K562 (cell line): ENCODE data around the gene HSPB8. TPM values are rescaled to one million over a fixed set of nuclear protein-coding genes. Genes with fewer than 3 reads are reported as not detected.

Source experiments
- ATAC-seq: fragments of 200-7000 bp; cut with Tn5 transposase; 3 replicates; pipeline ENCODE4 v1.9.1; 2020; ENCODE audit warnings: moderate library complexity
- BruUV-seq: library from RNA; stranded (reverse); fragments of 400-500 nt; replicated peaks from 2 replicates; lab custom pipeline; 2021; lab: Mats Ljungman, UMichigan
- CTCF ChIA-PET: fragments of 300-600 bp; formaldehyde crosslinking; extraction: SDS; loops from one replicate; lab custom pipeline; 2021; ENCODE audit warnings: low intra/inter-chr PET ratio; lab: Yijun Ruan, JAX
- POLR2A ChIA-PET: fragments of 300-600, 350-650 bp; sonication (Branson Sonifier 250); formaldehyde crosslinking; extraction: SDS; loops from one replicate; lab custom pipeline; 2021; ENCODE audit warnings: antibody characterized with exemption, inconsistent platforms; lab: Yijun Ruan, JAX
- DNase-seq, 4 experiments: peaks; one replicate each; pipeline versions ENCODE4 v3.0.0 to v3.0.0-alpha.2; 2011 to 2018; ENCODE audit warnings: low spot score in 3 of 4, mixed read lengths in 3 of 4; ENCODE audit errors: extremely low read depth in 1 of 4
- FAIRE-seq: peaks from 2 replicates; lab custom pipeline; 2011; peaks lifted over from hg19 to GRCh38; lab: Jason Lieb, UNC
- H2AFZ ChIP-seq: 2 replicates; pipeline ENCODE4 v1.6.0; 2011; ENCODE audit warnings: low read depth, low read length, control low read depth, inconsistent platforms
- H3K27ac ChIP-seq: fragments of 200-600 bp; 3 replicates; pipeline ENCODE4 v1.8.0; 2011; ENCODE audit warnings: low read depth, mild to moderate bottlenecking, control low read depth, inconsistent platforms, low read length, moderate library complexity, mixed read lengths; ENCODE audit errors: extremely low read depth
- H3K27me3 ChIP-seq, 2 experiments: fragments of 300-600 bp in 1 of 2; 2 replicates in 1 of 2; 3 replicates in 1 of 2; pipeline versions ENCODE4 v1.6.0 to v1.8.0; 2011; ENCODE audit warnings: inconsistent platforms in 2 of 2, low read length in 2 of 2, mild to moderate bottlenecking in 1 of 2, mixed read lengths in 1 of 2, moderate library complexity in 1 of 2; ENCODE audit not compliant: control insufficient read depth in 2 of 2, insufficient read depth in 2 of 2
- H3K36me3 ChIP-seq: fragments of 300-600 bp; 3 replicates; pipeline ENCODE4 v1.8.0; 2011; ENCODE audit warnings: mild to moderate bottlenecking, low read length, inconsistent platforms; ENCODE audit not compliant: control insufficient read depth, insufficient read depth
- H3K4me1 ChIP-seq, 2 experiments: fragments of 200-600 bp in 1 of 2; replicated peaks in 1 of 2; 2 replicates in 1 of 2; 3 replicates in 1 of 2; pipeline versions ENCODE4 v1.5.1 to v1.8.0; 2011; ENCODE audit warnings: inconsistent platforms in 2 of 2, low read length in 2 of 2, mild to moderate bottlenecking in 1 of 2, mixed read lengths in 1 of 2, moderate library complexity in 1 of 2; ENCODE audit not compliant: control insufficient read depth in 2 of 2, insufficient read depth in 2 of 2
- H3K4me2 ChIP-seq: 2 replicates; pipeline ENCODE4 v1.6.1; 2011; ENCODE audit warnings: low read length, control low read depth, inconsistent platforms, mixed read lengths; ENCODE audit not compliant: insufficient read depth
- H3K4me3 ChIP-seq: fragments of 200-600 bp; sonication (generic), shearing (Covaris generic); 2 replicates; pipeline ENCODE4 v1.5.1; 2016; ENCODE audit warnings: control low read depth, inconsistent platforms
- H3K79me2 ChIP-seq: fragments of 200-600 bp; 3 replicates; pipeline ENCODE4 v1.8.0; 2011; ENCODE audit warnings: low read length, inconsistent platforms; ENCODE audit not compliant: control insufficient read depth, insufficient read depth
- H3K9ac ChIP-seq, 2 experiments: 2 replicates each; pipeline versions ENCODE4 v1.6.0 to v1.6.1; 2011; ENCODE audit warnings: low read depth in 2 of 2, low read length in 2 of 2, control low read depth in 1 of 2, inconsistent platforms in 1 of 2, mild to moderate bottlenecking in 1 of 2, mixed read lengths in 1 of 2; ENCODE audit not compliant: insufficient read depth in 1 of 2
- H3K9me1 ChIP-seq: one replicate; pipeline ENCODE4 v1.6.0; 2011; ENCODE audit warnings: inconsistent platforms, mild to moderate bottlenecking, low read length, moderate library complexity; ENCODE audit not compliant: control insufficient read depth, insufficient read depth
- H3K9me3 ChIP-seq: replicated peaks from 2 replicates; pipeline ENCODE4 v1.5.1; 2011; ENCODE audit warnings: low read depth, low read length, inconsistent platforms; ENCODE audit not compliant: control insufficient read depth, insufficient read depth
- H4K20me1 ChIP-seq: replicated peaks from 2 replicates; pipeline ENCODE4 v1.6.1; 2011; ENCODE audit warnings: low read length, inconsistent platforms, mixed read lengths; ENCODE audit not compliant: control insufficient read depth, insufficient read depth
- ATF6 ChIP-seq: sonication (generic); formaldehyde crosslinking; IDR thresholded peaks from 2 replicates; pipeline ENCODE4 v1.4.0; 2020; ENCODE audit warnings: mild to moderate bottlenecking, missing genetic modification reagents
- BRF1 ChIP-seq: IDR thresholded peaks from 3 replicates; pipeline ENCODE4 v1.6.1; 2011; ENCODE audit warnings: borderline replicate concordance, mild to moderate bottlenecking; ENCODE audit not compliant: insufficient read length; ENCODE audit errors: extremely low read depth
- CUX1 ChIP-seq: fragments of 200-800 bp; sonication (Bioruptor generic); IDR thresholded peaks from 2 replicates; pipeline ENCODE4 v1.6.1; 2016; ENCODE audit warnings: missing genetic modification characterization, missing compliant biosample characterization
- NFYB ChIP-seq: IDR thresholded peaks from 2 replicates; pipeline ENCODE4 v1.6.1; 2011; ENCODE audit warnings: mild to moderate bottlenecking, moderate library complexity; ENCODE audit not compliant: insufficient read length; ENCODE audit errors: extremely low read depth
- NUFIP1 ChIP-seq: fragments of 450-650 bp; IDR thresholded peaks from 2 replicates; pipeline ENCODE4 v1.6.1; 2018; ENCODE audit not compliant: partially characterized antibody
- PBX2 ChIP-seq, 2 experiments: IDR thresholded peaks in 1 of 2; conservative IDR thresholded peaks in 1 of 2; 2 replicates each; pipeline ENCODE4 v1.6.1; 2016; ENCODE audit warnings: low read depth in 2 of 2, mild to moderate bottlenecking in 1 of 2, missing compliant biosample characterization in 1 of 2, missing genetic modification characterization in 1 of 2, moderate library complexity in 1 of 2
- STAT6 ChIP-seq: sonication (generic); formaldehyde crosslinking; IDR thresholded peaks from 2 replicates; pipeline ENCODE4 v1.8.1; 2023; ENCODE audit warnings: mild to moderate bottlenecking, missing genetic modification reagents
- TCF3 ChIP-seq: sonication (generic); formaldehyde crosslinking; IDR thresholded peaks from 2 replicates; pipeline ENCODE4 v1.4.0; 2020; ENCODE audit warnings: mild to moderate bottlenecking, missing genetic modification reagents
- ZNF324 ChIP-seq: fragments of 250-450 bp; sonication (Bioruptor Pico); IDR thresholded peaks from 2 replicates; pipeline ENCODE4 v1.4.0; 2020; ENCODE audit warnings: mild to moderate bottlenecking
- WGBS: fragments of 100-300 bp; shearing (Covaris generic); methylation state at CpG from one replicate; pipeline ENCODE4 v1.1.6; 2016; ENCODE audit warnings: low coverage, mixed read lengths; ENCODE audit not compliant: insufficient coverage; ENCODE audit errors: missing lambda C conversion rate; 5-methylcytosine and 5-hydroxymethylcytosine counted together
- in situ Hi-C: fragments of 300-500 bp; cut with MboI; formaldehyde crosslinking; loops from 4 replicates; pipeline ENCODE4 v1.15.0; 2018; ENCODE audit warnings: inconsistent platforms, mixed read lengths
- intact Hi-C: fragments of 100-400 bp; cut with micrococcal nuclease; formaldehyde crosslinking; loops from 2 replicates; pipeline ENCODE4 v1.14.2; 2022
- polyA plus RNA-seq, 8 experiments: library from polyadenylated mRNA; depleted of rRNA in 4 of 8; stranded (reverse) in 5 of 8; unstranded in 3 of 8; fragments of >200 nt; fragmentation: Nextera tagmentation in 2 of 8; fragmentation: Illumina TruSeq in 1 of 8; extraction: Ambion mirVana in 2 of 8; extraction: Trizol in 1 of 8; gene quantifications; 2 replicates each; pipeline versions ENCODE4 v1.2.1 to v1.2.3, GENCODE V29; 2011 to 2014; ENCODE audit warnings: inconsistent platforms in 1 of 8, missing spikeins in 1 of 8
- total RNA-seq, 7 experiments: library from RNA; depleted of rRNA in 6 of 7; stranded (reverse); fragments of >200 nt in 6 of 7; fragmentation: Illumina TruSeq in 2 of 7; extraction: Trizol in 2 of 7; gene quantifications; 2 replicates each; pipeline versions ENCODE4 v1.2.1 to v1.2.3, GENCODE V29; 2011 to 2021; ENCODE audit warnings: low replicate concordance in 1 of 7

Gene HSPB8
- total and polyA plus RNA-seq, 9 of the 15 experiments (the other 6 are each of a cell fraction or from before 2014, with no cell fraction given): 0.13 TPM; not detected in 8

GRCh38 chr12:119149270-119149669, 29.5 kb upstream of the HSPB8 start:
- POLR2A ChIA-PET: no interaction called here
- CTCF ChIA-PET: no interaction called here
- no peak overlapping the region for H3K27ac ChIP-seq
- 0% methylated on average over 7 of the region's 7 CpGs for WGBS
- H3K9me1 ChIP-seq: no peaks in the 10 kb centered on the region
- DNase-seq: no peak
- H4K20me1 ChIP-seq: no peaks in the 10 kb centered on the region
- intact Hi-C loops: no loop called here
- no peaks in the 10 kb centered on the region for H3K36me3 ChIP-seq
- in situ Hi-C loops: no loop called here
- FAIRE-seq: no peak
- no peak overlapping the region for H3K4me3 ChIP-seq
- peaks cover 6 to 11% of the 10 kb centered on the region in 2 experiments; a peak in 4 of 5 replicates for H3K4me1 ChIP-seq
- peaks cover 4 to 22% of the 10 kb centered on the region in 2 experiments; a peak in 4 of 5 replicates for H3K27me3 ChIP-seq
- ATAC-seq: no peak
- no peak overlapping the region for H2AFZ ChIP-seq
- H3K9ac ChIP-seq: no peak overlapping the region
- no peak overlapping the region for H3K4me2 ChIP-seq
- no TSS peak for BruUV-seq
- H3K79me2 ChIP-seq: no peaks in the 10 kb centered on the region
- H3K9me3 ChIP-seq: no peaks in the 10 kb centered on the region
- TF ChIP-seq TCF3: no peak
- TF ChIP-seq ZNF324 (CRISPR knock-in tag): no peak
- TF ChIP-seq STAT6 (CRISPR knock-in tag): no peak
- no peak for TF ChIP-seq BRF1
- no peak for TF ChIP-seq ATF6 (CRISPR knock-in tag)
- no peak for TF ChIP-seq PBX2 (CRISPR knock-in tag; IDR thresholded peaks at IDR 0.05; ENCODE audit: low read depth)
- no peak for TF ChIP-seq PBX2 (tag; conservative IDR thresholded peaks at IDR 0.05; ENCODE audit: low read depth)
- no peak for TF ChIP-seq CUX1 (CRISPR knock-in tag)
- no peak for TF ChIP-seq NFYB
- TF ChIP-seq NUFIP1: no peak
